Inferior parietal cortex (tissue), 1 donor: Measurements from ENCODE around the gene CCDC89.

Experiments
- DNase-seq: peaks from one replicate; pipeline ENCODE4 v3.0.0-alpha.2; 2016; ENCODE audit errors: extremely low spot score

Gene CCDC89

GRCh38 chr11:85652786-85653447 is 33.1 kb downstream of the CCDC89 start:
- no peak for DNase-seq

GRCh38 chr11:85651118-85651517 is 34.9 kb downstream of the CCDC89 start:
- no peak for DNase-seq

- DNase-seq = peak; percentile 91
These were observed 38.2 kb downstream of the CCDC89 start, which contains the start of gene TMEM126A for GRCh38 chr11:85647604-85648299. TSS of gene TMEM126A (plus strand) at chr11:85647967. CDS start at chr11:85650256, 2,289 bp downstream.

- no peak for DNase-seq
These were observed 38.9 kb downstream of the CCDC89 start for GRCh38 chr11:85647078-85647477.

- no peak for DNase-seq
These were observed 42.8 kb downstream of the CCDC89 start for GRCh38 chr11:85643191-85643614.

- no peak for DNase-seq
These were observed 51.2 kb downstream of the CCDC89 start for GRCh38 chr11:85634747-85635146.
